ENCODE measurements around the gene PISD.
"Not testable (repeated sequence)": the region's sequence is repeated elsewhere in the genome, so short reads cannot be mapped to it uniquely, and the experiment has no call there.

Gene PISD

DNA sequence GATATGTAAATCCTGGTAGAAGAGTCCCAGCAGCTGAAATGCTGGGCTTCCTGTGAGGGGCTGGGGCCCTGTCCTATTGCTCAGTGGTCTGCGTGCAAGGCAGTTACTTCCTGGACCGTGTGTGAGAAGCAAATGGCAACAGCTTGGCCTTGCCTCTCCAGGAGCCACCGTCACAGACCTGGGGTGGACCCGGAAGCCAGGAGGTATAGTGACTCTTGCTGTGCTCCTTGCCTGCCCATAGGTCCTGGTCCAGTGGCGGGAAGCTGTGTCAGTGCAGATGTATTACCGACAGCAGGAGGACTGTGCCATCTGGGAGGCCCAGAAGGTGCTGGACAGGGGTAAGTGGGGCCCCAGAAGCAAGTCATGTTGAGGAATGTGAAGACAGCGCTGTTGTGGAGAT is 54.3 kb downstream of the PISD start:
- no peak for DNase-seq (ENCODE audit: low read depth)

DNA sequence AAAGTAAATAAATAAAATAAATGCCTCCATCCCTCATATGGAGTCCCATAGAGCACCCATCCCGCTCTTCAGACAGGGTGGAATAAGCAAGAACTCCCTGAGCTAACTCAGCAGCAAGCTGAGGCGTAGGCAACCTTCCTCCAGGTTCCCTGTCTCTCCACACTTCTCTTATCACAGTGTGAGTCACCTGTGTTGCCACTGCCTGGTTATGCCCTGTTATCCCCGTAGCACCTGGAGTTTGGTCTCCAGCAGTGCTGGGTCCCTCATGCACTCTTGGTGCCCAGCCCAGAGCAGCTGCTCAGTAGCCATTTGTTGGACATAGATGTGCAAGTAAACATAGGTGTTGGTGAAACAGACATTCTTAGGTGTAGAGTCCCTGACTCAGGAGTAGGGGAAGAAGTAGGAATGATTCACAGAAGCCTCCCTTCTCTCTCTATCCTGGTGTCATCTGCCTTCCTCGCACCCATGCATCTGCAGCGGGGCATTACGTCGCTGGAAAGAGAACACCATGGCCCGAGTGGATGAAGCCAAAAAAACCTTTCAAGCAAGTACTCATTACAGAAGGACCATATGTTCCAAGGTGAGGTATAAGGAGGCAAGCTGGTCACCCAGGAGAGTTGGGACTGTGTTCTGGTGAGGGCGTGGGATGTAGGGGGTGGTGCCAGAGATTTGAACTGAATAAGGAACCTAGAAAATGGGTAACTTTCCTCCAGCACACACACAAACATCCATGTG is 56.0 kb downstream of the PISD start:
- no peak for DNase-seq (ENCODE audit: low read depth)

DNA sequence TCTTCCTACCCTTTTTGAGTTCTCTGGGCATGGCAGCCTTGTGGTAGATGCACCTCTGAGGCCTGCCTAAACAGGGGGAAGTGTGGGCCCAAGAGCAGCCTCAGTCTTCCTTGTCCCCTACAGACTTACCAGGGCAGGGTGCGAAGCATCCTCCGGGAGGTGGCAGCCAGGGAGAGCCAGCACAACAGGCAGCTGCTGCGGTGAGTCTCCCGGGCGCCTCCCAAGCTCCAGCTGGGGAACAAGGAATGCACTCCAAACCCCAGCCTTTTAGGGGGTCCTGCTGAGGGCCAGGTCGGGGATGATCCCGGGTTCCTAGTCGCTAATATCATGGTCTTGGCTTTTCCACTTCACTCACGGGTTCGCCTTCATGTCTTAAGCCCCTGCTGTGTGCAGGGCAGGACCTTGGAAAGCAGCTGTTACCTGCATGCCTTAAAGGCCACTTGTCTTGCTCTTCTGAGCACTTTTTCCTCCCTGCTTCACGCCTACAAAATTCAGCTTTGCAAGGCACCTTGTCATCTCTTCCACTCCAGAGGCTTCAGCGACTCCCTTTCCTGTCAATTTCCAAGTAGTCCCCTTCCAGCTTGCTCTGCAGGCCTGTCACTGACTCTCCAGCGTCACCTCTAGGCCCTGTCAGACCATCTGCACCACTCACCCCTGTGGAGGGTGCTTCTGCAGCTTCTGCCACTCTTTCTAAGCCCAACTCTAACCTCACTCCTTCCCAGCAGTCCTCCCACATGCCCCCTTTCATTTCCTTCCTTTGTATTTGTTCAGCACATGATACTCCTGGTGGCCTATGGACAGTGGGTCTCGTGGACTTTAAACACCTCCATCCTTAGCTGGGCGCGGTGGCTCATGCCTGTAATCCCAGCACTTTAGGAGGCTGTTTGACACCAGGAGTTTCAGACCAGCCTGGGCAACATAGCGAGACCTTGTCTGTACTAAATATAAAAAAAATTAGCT is 57.0 kb downstream of the PISD start:
- DNase-seq (ENCODE audit: low read depth): no peak

GRCh38 chr22:31604137-31604705 is 57.8 kb downstream of the PISD start:
- DNase-seq (ENCODE audit: low read depth): no peak

- DNase-seq (ENCODE audit: low read depth): no peak
These were observed 58.4 kb downstream of the PISD start for GRCh38 chr22:31603574-31603973.

DNA sequence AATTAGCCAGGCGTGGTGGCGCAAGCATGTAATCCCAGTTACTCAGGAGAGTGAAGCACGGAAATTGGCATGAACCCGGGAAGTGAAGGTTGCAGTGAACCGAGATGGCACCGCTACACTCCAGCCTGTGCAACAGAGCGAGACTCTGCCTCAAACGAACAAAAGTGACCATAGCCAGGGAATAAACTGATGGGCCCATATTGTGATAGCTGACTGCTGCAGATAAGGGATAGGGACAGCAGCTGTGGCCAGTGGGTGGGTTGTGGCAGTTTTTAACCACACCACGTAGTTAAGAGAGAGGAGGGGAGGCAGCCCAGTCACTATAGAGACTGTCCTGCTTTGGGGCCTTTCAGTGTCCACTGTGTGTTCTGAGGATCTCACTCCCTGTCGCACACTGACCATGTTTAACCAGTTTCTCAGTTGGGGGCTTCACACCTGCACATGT is 58.9 kb downstream of the PISD start:
- DNase-seq (ENCODE audit: low read depth): no peak

GRCh38 chr22:31602259-31602952 is 59.6 kb downstream of the PISD start:
- DNase-seq (ENCODE audit: low read depth): no peak

- DNase-seq (ENCODE audit: low read depth): no peak
These were observed 66.7 kb downstream of the PISD start for GRCh38 chr22:31595271-31595670.

GRCh38 chr22:31590161-31590560 is 71.9 kb downstream of the PISD start:
- DNase-seq (ENCODE audit: low read depth): not testable (repeated sequence)

GRCh38 chr22:31588970-31589675 is 72.9 kb downstream of the PISD start:
- DNase-seq (ENCODE audit: low read depth): no peak

- no peak for DNase-seq (ENCODE audit: low read depth)
These were observed 75.7 kb downstream of the PISD start for GRCh38 chr22:31586137-31586920.

DNA sequence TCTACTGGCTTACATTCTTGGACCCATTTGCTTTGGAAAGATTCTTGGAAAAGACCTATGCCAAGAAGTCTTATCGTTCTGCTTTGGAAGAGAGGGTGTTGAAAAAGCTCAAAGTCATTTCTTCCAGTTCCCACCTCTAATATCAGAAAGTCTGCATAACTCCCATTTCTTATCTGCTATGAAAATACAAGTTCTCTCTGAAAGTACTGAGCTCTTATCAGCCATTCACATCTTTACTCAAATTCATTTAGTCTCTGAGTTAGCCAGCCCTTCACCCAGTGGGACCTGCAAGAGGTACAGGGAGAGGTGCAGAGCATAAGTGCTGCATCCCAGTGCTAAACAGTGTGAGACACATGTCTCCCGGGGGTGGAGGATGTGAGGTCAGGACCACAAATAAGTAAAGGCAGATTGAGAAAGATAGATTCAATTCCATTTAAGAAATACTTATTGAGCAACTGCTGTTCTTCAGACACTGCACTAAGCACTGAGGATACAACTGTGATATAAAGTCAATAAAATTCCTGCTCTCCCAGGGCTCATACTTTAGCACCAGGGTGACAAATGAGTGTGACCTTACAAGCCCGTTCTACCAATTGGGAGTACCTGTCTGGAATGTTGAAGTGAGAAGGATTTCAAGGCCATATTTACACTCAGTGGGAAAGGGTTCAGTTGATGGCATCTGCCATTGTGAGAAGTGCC is 76.7 kb downstream of the PISD start:
- no peak for DNase-seq (ENCODE audit: low read depth)

GRCh38 chr22:31584804-31585160 is 77.2 kb downstream of the PISD start:
- DNase-seq (ENCODE audit: low read depth): no peak

DNA sequence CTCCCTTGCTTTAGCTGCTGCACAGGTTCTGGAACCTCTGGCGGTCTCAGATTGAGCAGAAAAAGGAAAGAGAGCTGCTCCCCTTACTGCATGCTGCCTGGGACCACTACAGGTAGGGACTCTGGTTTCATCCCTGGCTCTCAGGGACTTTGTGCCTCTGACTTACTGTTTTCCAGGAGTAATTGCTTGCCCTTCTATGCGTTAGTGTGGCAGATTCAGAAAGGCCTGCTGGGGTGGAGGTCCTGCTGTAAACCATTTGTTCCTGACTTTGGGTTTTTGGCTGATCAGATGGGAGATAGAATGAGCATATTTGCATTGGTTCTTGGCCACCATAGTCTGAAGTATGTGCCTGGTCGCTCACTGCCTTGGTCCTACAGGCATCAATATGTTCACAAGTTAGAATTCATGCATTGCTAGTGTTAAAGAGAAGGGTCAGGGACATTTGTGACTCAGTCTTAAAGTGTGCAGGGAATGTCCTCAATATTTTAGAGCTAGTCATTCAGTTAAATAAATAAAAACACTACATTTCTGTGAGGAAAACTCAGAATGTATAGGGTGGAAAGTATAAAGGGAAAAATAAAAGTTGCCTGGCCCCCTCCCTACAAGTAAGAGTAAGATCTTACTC is 78.0 kb downstream of the PISD start:
- no peak for DNase-seq (ENCODE audit: low read depth)

GRCh38 chr22:31579835-31580242 is 82.2 kb downstream of the PISD start:
- no peak for DNase-seq (ENCODE audit: low read depth)

GRCh38 chr22:31578171-31578570 is 83.8 kb downstream of the PISD start:
- DNase-seq (ENCODE audit: low read depth): no peak

- no peak for DNase-seq (ENCODE audit: low read depth)
These were observed 84.3 kb downstream of the PISD start for GRCh38 chr22:31577711-31578110.

GRCh38 chr22:31575190-31575589 is 86.8 kb downstream of the PISD start:
- DNase-seq (ENCODE audit: low read depth): no peak

DNA sequence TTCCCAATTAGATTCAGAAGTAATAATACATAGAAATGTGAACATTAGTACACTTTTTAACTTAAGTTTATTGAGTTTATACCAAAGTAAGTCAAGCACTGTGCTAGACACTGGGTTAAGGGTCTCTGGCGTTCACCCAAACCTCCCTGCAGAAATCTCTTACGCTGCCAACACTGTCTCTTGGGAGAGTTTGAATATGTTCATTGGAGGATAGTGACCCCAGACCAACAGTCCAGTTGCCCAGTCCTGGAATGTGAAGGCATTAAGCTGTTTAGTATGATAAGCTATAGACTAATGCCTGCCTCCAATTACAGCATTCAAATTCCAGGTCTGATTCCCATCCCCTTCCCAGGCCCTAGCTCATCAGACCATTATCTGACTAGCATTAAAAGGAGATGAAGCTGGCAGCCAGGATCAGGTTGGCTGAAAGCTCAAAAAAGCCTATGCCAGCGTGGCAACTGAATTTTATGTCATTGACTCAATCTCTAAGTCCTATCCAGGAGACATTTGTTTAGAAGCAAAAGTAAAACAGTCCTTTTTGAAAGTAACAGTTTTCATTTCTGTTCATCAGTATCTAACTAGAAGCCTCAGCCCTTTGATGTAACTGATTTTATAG is 87.9 kb downstream of the PISD start:
- DNase-seq (ENCODE audit: low read depth): no peak

Measured in stimulated activated CD8-positive, alpha-beta memory T cell treated with anti-CD3 and anti-CD28 coated beads, Interleukin-12 subunit alpha, Interleukin-12 subunit beta, amount 100 ng/mL, for 1 hour (primary cell).